OCI-LY7 (cell line): ENCODE measurements around the gene COL23A1. TPM values are rescaled to one million over a fixed set of nuclear protein-coding genes. Genes with fewer than 3 reads are reported as not detected.

ENCODE experiments used
- BruUV-seq: library from RNA; stranded (reverse); fragments of 400-500 nt; replicated peaks from 2 replicates; lab custom pipeline; 2021; lab: Mats Ljungman, UMichigan
- CTCF ChIA-PET: fragments of 300-600 bp; sonication (Branson Sonifier 250); formaldehyde crosslinking; loops from one replicate; lab custom pipeline; 2022; ENCODE audit warnings: antibody characterized with exemption; ENCODE audit not compliant: unreplicated experiment; lab: Charles Lee
- POLR2A ChIA-PET: fragments of 300-600 bp; sonication (Branson Sonifier 250); formaldehyde crosslinking; loops from one replicate; lab custom pipeline; 2022; ENCODE audit warnings: antibody characterized with exemption; lab: Charles Lee
- DNase-seq: peaks from one replicate; pipeline ENCODE4 v3.0.0-alpha.2; 2015; ENCODE audit warnings: low spot score
- H2AFZ ChIP-seq: fragments of 200-600 bp; sonication (generic), shearing (Covaris generic); 2 replicates; pipeline ENCODE4 v1.6.1; 2014; ENCODE audit warnings: mild to moderate bottlenecking, antibody characterized with exemption, low read length, moderate library complexity
- H3K27ac ChIP-seq: fragments of 200-600 bp; sonication (generic); 2 replicates; pipeline ENCODE4 v1.5.1; 2014; ENCODE audit warnings: mixed run types, low read depth, mild to moderate bottlenecking, moderate library complexity, low read length, inconsistent platforms; ENCODE audit not compliant: poor library complexity, severe bottlenecking
- H3K36me3 ChIP-seq: fragments of 200-600 bp; sonication (generic); 2 replicates; pipeline ENCODE4 v1.6.1; 2014; ENCODE audit warnings: mild to moderate bottlenecking, antibody characterized with exemption, low read length, moderate library complexity, mixed read lengths; ENCODE audit not compliant: insufficient read depth
- H3K4me1 ChIP-seq: fragments of 200-600 bp; sonication (generic); 2 replicates; pipeline ENCODE4 v1.5.1; 2014; ENCODE audit warnings: mild to moderate bottlenecking, low read length; ENCODE audit not compliant: insufficient read depth, poor library complexity, severe bottlenecking
- H3K4me2 ChIP-seq: fragments of 200-600 bp; sonication (generic); 2 replicates; pipeline ENCODE4 v1.6.1; 2014; ENCODE audit warnings: mild to moderate bottlenecking, low read length
- H3K4me3 ChIP-seq: fragments of 200-600 bp; sonication (generic); 2 replicates; pipeline ENCODE4 v1.5.1; 2014; ENCODE audit warnings: mild to moderate bottlenecking, low read depth, low read length; ENCODE audit not compliant: poor library complexity, severe bottlenecking
- H3K79me2 ChIP-seq: fragments of 200-600 bp; sonication (generic); 2 replicates; pipeline ENCODE4 v1.6.1; 2016; ENCODE audit warnings: low read depth, mild to moderate bottlenecking, low read length, moderate library complexity, mixed read lengths; ENCODE audit not compliant: insufficient read depth
- H3K9me2 ChIP-seq: fragments of 200-600 bp; sonication (generic); 2 replicates; pipeline ENCODE4 v1.6.1; 2016; ENCODE audit warnings: mild to moderate bottlenecking, low read length, mixed read lengths; ENCODE audit not compliant: insufficient read depth
- H3K9me3 ChIP-seq: fragments of 200-600 bp; sonication (generic); 2 replicates; pipeline ENCODE4 v1.6.1; 2014; ENCODE audit warnings: mild to moderate bottlenecking, mixed run types, low read length, mixed read lengths
- H4K20me1 ChIP-seq: fragments of 200-600 bp; sonication (generic); 2 replicates; pipeline ENCODE4 v1.6.1; 2014; ENCODE audit warnings: mild to moderate bottlenecking, antibody characterized with exemption, low read length, moderate library complexity, mixed read lengths; ENCODE audit not compliant: insufficient read depth
- CTCF ChIP-seq: fragments of 200-600 bp; sonication (generic); conservative IDR thresholded peaks from 2 replicates; pipeline ENCODE4 v1.5.1; 2014; ENCODE audit warnings: mild to moderate bottlenecking, antibody characterized with exemption, low read length, moderate library complexity, mixed read lengths
- EZH2phosphoT487 ChIP-seq: fragments of 200-600 bp; sonication (generic); IDR thresholded peaks from 2 replicates; pipeline ENCODE4 v1.6.1; 2018; ENCODE audit warnings: low read depth, borderline replicate concordance, mild to moderate bottlenecking, mixed run types, antibody characterized with exemption, low read length, moderate library complexity, mixed read lengths
- intact Hi-C: fragments of 100-400 bp; cut with micrococcal nuclease; formaldehyde crosslinking; loops from one replicate; pipeline ENCODE4 v1.10.0; 2022; ENCODE audit not compliant: unreplicated experiment
- total RNA-seq, 2 experiments: library from RNA; depleted of rRNA in 1 of 2; stranded (reverse); fragments of >200 nt in 1 of 2; shearing (Covaris generic) in 1 of 2; gene quantifications; 2 replicates each; pipeline ENCODE4 v1.2.3, GENCODE V29; 2014 to 2022

COL23A1 gene
- total RNA-seq, 2 experiments from 2014 or later = 0.53 TPM; not detected in 1

- no TSS peak for BruUV-seq
- intact Hi-C loops = loop anchor here (1.0 to 10.0 kb wide), 2 partner anchors 42 to 387 kb away; partner anchors contain the start of gene CLK4
- CTCF ChIA-PET = no interaction called here
Observed at GRCh38 chr5:178238313-178238635, 351.9 kb downstream of the COL23A1 start.

DNA sequence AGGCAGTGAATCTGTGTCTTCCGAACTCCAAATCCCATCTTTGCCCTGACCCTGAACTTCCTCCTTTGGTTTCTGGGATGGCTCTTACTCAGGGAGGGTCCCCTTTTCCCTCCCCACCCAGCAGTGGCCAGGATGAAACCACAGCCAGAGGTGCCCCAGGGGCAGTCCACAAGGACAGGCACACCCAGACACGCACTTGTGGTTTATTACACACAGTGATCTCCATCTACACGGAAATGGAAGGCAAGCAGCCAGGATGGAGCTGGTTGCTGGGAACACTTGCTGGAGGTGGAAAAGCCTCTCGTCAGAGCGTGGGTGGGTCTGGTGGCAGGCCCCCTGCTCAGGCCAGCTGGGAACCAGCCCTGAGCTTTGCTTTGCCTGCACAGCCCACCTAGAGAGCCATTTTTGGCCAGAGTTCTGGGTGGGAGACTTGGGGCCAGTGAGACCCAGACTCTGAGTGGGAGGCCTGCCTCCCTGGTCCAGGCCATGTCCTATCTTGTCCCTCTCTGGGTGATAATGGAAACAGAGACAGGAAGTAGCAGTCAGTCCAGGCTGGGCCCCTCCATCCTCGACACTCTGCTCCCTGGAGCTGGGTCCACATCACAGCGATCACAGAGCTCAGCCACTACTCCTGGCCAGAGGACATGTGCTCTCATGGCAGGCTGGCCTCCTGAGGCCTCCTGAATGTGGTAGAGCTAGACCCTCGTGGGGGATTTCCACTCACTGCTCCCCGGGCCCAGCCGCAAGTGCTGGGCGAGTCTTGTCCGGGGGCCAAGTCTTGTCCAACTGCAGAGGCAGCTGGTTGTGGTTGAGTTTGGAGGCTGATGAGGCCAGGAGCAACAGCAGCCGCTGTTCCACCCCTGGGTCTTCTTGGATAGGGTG, 352.5 kb downstream of the COL23A1 start:
- H3K4me3 ChIP-seq = no peak overlapping the region
- CTCF ChIA-PET = interaction anchor here (0.6 kb wide), 1 partner anchor 1359 kb away, joined by 3 read pairs; no protein-coding TSS in a partner anchor
- H3K9me2 ChIP-seq = no peaks in the 10 kb centered on the region
- no peaks in the 10 kb centered on the region for H3K9me3 ChIP-seq
- no TSS peak for BruUV-seq
- POLR2A ChIA-PET = interaction anchor here (1.6 to 4.4 kb wide), 2 partner anchors 9 to 13 kb away, joined by 4 to 22 read pairs; no protein-coding TSS in a partner anchor
- peaks cover 49% of the 10 kb centered on the region for H3K4me1 ChIP-seq
- TF ChIP-seq CTCF (no peak), EZH2phosphoT487 (no peak)
- no peak overlapping the region; the same call in 1 of the 2 replicates for H2AFZ ChIP-seq
- H3K79me2 ChIP-seq = no peaks in the 10 kb centered on the region
- H3K36me3 ChIP-seq = no peaks in the 10 kb centered on the region
- no peak overlapping the region for H3K4me2 ChIP-seq
- no peaks in the 10 kb centered on the region for H4K20me1 ChIP-seq
- intact Hi-C loops = loop anchor here (1.0 to 10.0 kb wide), 2 partner anchors 43 to 387 kb away; partner anchors contain the start of gene CLK4
- H3K27ac ChIP-seq = no peak overlapping the region
- no peak for DNase-seq

More at GRCh38 chr5:178238313-178238635, 351.9 kb downstream of the COL23A1 start:
- peaks cover 43% of the 10 kb centered on the region for H3K4me1 ChIP-seq
- no peak for DNase-seq
- no peaks in the 10 kb centered on the region for H3K9me2 ChIP-seq
- no peak overlapping the region for H3K4me3 ChIP-seq
- H3K79me2 ChIP-seq = no peaks in the 10 kb centered on the region
- TF ChIP-seq EZH2phosphoT487 = no peak
- TF ChIP-seq CTCF = no peak
- no peaks in the 10 kb centered on the region for H3K9me3 ChIP-seq
- no peak overlapping the region for H3K4me2 ChIP-seq
- no peaks in the 10 kb centered on the region for H3K36me3 ChIP-seq
- no peak overlapping the region for H3K27ac ChIP-seq
- POLR2A ChIA-PET = interaction anchor here (1.6 to 4.4 kb wide), 2 partner anchors 10 to 13 kb away, joined by 4 to 22 read pairs; no protein-coding TSS in a partner anchor
- H2AFZ ChIP-seq = peak overlapping the region; percentile 59; the same call in 1 of the 2 replicates
- no peaks in the 10 kb centered on the region for H4K20me1 ChIP-seq
